IMR-90 (cell line): ENCODE measurements around the gene SEMA4D. TPM values are rescaled to one million over a fixed set of nuclear protein-coding genes. Genes with fewer than 3 reads are reported as not detected.

Experiments used
- ATAC-seq: fragments of 200-7000 bp; cut with Tn5 transposase; 2 replicates; pipeline ENCODE4 v1.9.1; 2020; ENCODE audit warnings: low read depth, mild to moderate bottlenecking, moderate library complexity
- BruUV-seq: library from RNA; stranded (reverse); fragments of 400-500 nt; replicated peaks from 2 replicates; lab custom pipeline; 2021; lab: Mats Ljungman, UMichigan
- CTCF ChIA-PET: fragments of 300-600 bp; formaldehyde crosslinking; extraction: SDS; loops from one replicate; lab custom pipeline; 2021; ENCODE audit warnings: antibody characterized with exemption; lab: Yijun Ruan, JAX
- POLR2A ChIA-PET: fragments of 300-600 bp; sonication (Branson Sonifier 250); formaldehyde crosslinking; loops from one replicate; lab custom pipeline; 2022; ENCODE audit warnings: antibody characterized with exemption; ENCODE audit not compliant: unreplicated experiment; lab: Charles Lee
- DNase-seq: peaks from one replicate; pipeline ENCODE4 v3.0.0; 2013
- H2AFZ ChIP-seq: replicated peaks from 2 replicates; pipeline ENCODE3; 2013; ENCODE audit warnings: low read length, mild to moderate bottlenecking; ENCODE audit not compliant: poor library complexity
- H2AK5ac ChIP-seq: 2 replicates; pipeline ENCODE4 v1.6.1; 2013; ENCODE audit warnings: low read depth, low read length, inconsistent platforms
- H2AK9ac ChIP-seq: replicated peaks from 2 replicates; pipeline ENCODE3; 2013; ENCODE audit warnings: mild to moderate bottlenecking, low read depth, low read length, moderate library complexity; ENCODE audit not compliant: poor library complexity
- H2BK120ac ChIP-seq: 2 replicates; pipeline ENCODE4 v1.6.1; 2013; ENCODE audit warnings: low read depth, low read length, inconsistent platforms
- H2BK15ac ChIP-seq: 3 replicates; pipeline ENCODE4 v1.6.1; 2013; ENCODE audit warnings: low read depth, low read length, inconsistent platforms
- H2BK20ac ChIP-seq: 2 replicates; pipeline ENCODE4 v1.6.1; 2013; ENCODE audit warnings: low read depth, mild to moderate bottlenecking, inconsistent platforms, low read length, moderate library complexity
- H2BK5ac ChIP-seq: 2 replicates; pipeline ENCODE4 v1.6.1; 2013; ENCODE audit warnings: mild to moderate bottlenecking, low read depth, low read length, inconsistent platforms; ENCODE audit not compliant: poor library complexity, severe bottlenecking
- H3K14ac ChIP-seq: replicated peaks from 2 replicates; pipeline ENCODE4 v1.6.1; 2013; ENCODE audit warnings: low read depth, low read length, inconsistent platforms
- H3K18ac ChIP-seq: 2 replicates; pipeline ENCODE4 v1.6.1; 2013; ENCODE audit warnings: low read depth, low read length, control low read depth
- H3K23ac ChIP-seq: 2 replicates; pipeline ENCODE4 v1.6.1; 2013; ENCODE audit warnings: low read depth, low read length, inconsistent platforms
- H3K27ac ChIP-seq: 2 replicates; pipeline ENCODE4 v1.5.1; 2013; ENCODE audit warnings: mild to moderate bottlenecking, control low read depth, low read length; ENCODE audit not compliant: insufficient read depth
- H3K27me3 ChIP-seq: 2 replicates; pipeline ENCODE4 v1.6.1; 2013; ENCODE audit warnings: low read length; ENCODE audit not compliant: control insufficient read depth, insufficient read depth
- H3K36me3 ChIP-seq: 2 replicates; pipeline ENCODE4 v1.6.1; 2013; ENCODE audit warnings: low read length, mixed read lengths; ENCODE audit not compliant: control insufficient read depth, insufficient read depth
- H3K4ac ChIP-seq: 2 replicates; pipeline ENCODE4 v1.6.1; 2013; ENCODE audit warnings: low read depth, low read length, inconsistent platforms
- H3K4me1 ChIP-seq: 2 replicates; pipeline ENCODE4 v1.6.1; 2013; ENCODE audit warnings: low read length, mixed read lengths; ENCODE audit not compliant: control insufficient read depth, insufficient read depth
- H3K4me2 ChIP-seq: 2 replicates; pipeline ENCODE4 v1.6.1; 2013; ENCODE audit warnings: low read depth, mild to moderate bottlenecking, control low read depth, low read length, moderate library complexity
- H3K4me3 ChIP-seq: 2 replicates; pipeline ENCODE4 v1.5.1; 2013; ENCODE audit warnings: low read depth, mild to moderate bottlenecking, control low read depth, low read length, moderate library complexity; ENCODE audit not compliant: insufficient read depth
- H3K56ac ChIP-seq: 2 replicates; pipeline ENCODE4 v1.6.1; 2013; ENCODE audit warnings: low read length, inconsistent platforms; ENCODE audit not compliant: insufficient read depth; ENCODE audit errors: extremely low read depth
- H3K79me1 ChIP-seq, 2 experiments: 2 replicates each; pipeline ENCODE4 v1.6.1; 2013; ENCODE audit warnings: low read length in 2 of 2, inconsistent platforms in 1 of 2, low read depth in 1 of 2
- H3K9ac ChIP-seq: 2 replicates; pipeline ENCODE4 v1.6.1; 2013; ENCODE audit warnings: low read depth, low read length, control low read depth
- H3K9me1 ChIP-seq: 2 replicates; pipeline ENCODE4 v1.6.1; 2013; ENCODE audit warnings: low read length, inconsistent platforms; ENCODE audit not compliant: insufficient read depth
- H3K9me3 ChIP-seq: 2 replicates; pipeline ENCODE4 v1.6.1; 2013; ENCODE audit warnings: low read length; ENCODE audit not compliant: control insufficient read depth, insufficient read depth
- H4K20me1 ChIP-seq: 2 replicates; pipeline ENCODE4 v1.6.1; 2013; ENCODE audit warnings: low read length, inconsistent platforms; ENCODE audit not compliant: insufficient read depth
- H4K5ac ChIP-seq: 2 replicates; pipeline ENCODE4 v1.6.1; 2013; ENCODE audit warnings: mild to moderate bottlenecking, low read depth, low read length, control low read depth
- H4K8ac ChIP-seq, 2 experiments: 2 replicates each; pipeline ENCODE4 v1.6.1; 2013; ENCODE audit warnings: low read depth in 2 of 2, low read length in 2 of 2, control low read depth in 1 of 2, inconsistent platforms in 1 of 2
- H4K91ac ChIP-seq: 2 replicates; pipeline ENCODE4 v1.6.1; 2013; ENCODE audit warnings: low read depth, low read length, inconsistent platforms; ENCODE audit not compliant: insufficient read depth
- BHLHE40 ChIP-seq: fragments of 150-350 bp; IDR thresholded peaks from 2 replicates; pipeline ENCODE4 v1.6.1; 2016; ENCODE audit warnings: mild to moderate bottlenecking, low read depth, low read length
- CEBPB ChIP-seq: IDR thresholded peaks from 2 replicates; pipeline ENCODE4 v1.6.1; 2012; ENCODE audit warnings: low read depth, low read length, improper control_type of control experiment
- CHD1 ChIP-seq: IDR thresholded peaks from 2 replicates; pipeline ENCODE4 v1.6.1; 2012; ENCODE audit warnings: low read depth, low read length, improper control_type of control experiment
- CTCF ChIP-seq: conservative IDR thresholded peaks from 2 replicates; pipeline ENCODE4 v1.5.1; 2012; ENCODE audit warnings: mild to moderate bottlenecking, low read depth, low read length, improper control_type of control experiment
- ELK1 ChIP-seq: fragments of 150-350 bp; IDR thresholded peaks from 2 replicates; pipeline ENCODE4 v1.6.1; 2016; ENCODE audit warnings: low read depth, mild to moderate bottlenecking, low read length, moderate library complexity, borderline replicate concordance
- FOS ChIP-seq: fragments of 150-350 bp; IDR thresholded peaks from 2 replicates; pipeline ENCODE4 v1.6.1; 2016; ENCODE audit warnings: low read depth, low read length
- MAFK ChIP-seq: IDR thresholded peaks from 2 replicates; pipeline ENCODE4 v1.6.1; 2012; ENCODE audit warnings: low read depth, low read length, improper control_type of control experiment
- MAZ ChIP-seq: IDR thresholded peaks from 2 replicates; pipeline ENCODE4 v1.6.1; 2012; ENCODE audit warnings: low read depth, mild to moderate bottlenecking, low read length, improper control_type of control experiment, moderate library complexity, borderline replicate concordance
- MXI1 ChIP-seq: IDR thresholded peaks from 2 replicates; pipeline ENCODE4 v1.6.1; 2012; ENCODE audit warnings: low read depth, mild to moderate bottlenecking, low read length, moderate library complexity, borderline replicate concordance
- NFE2L2 ChIP-seq: fragments of 150-350 bp; IDR thresholded peaks from 2 replicates; pipeline ENCODE4 v1.6.1; 2016; ENCODE audit warnings: low read depth, mild to moderate bottlenecking, low read length
- POLR2A ChIP-seq: IDR thresholded peaks from 2 replicates; pipeline ENCODE4 v1.6.1; 2012; ENCODE audit warnings: mild to moderate bottlenecking, low read depth, low read length
- RAD21 ChIP-seq: IDR thresholded peaks from 2 replicates; pipeline ENCODE4 v1.6.1; 2012; ENCODE audit warnings: low read length, improper control_type of control experiment
- RCOR1 ChIP-seq: IDR thresholded peaks from 2 replicates; pipeline ENCODE4 v1.6.1; 2012; ENCODE audit warnings: mild to moderate bottlenecking, low read length, improper control_type of control experiment; ENCODE audit not compliant: insufficient replicate concordance
- RFX5 ChIP-seq: IDR thresholded peaks from 2 replicates; pipeline ENCODE4 v1.8.0; 2012; ENCODE audit warnings: low read depth, mild to moderate bottlenecking, low read length, moderate library complexity
- SMC3 ChIP-seq: fragments of 150-350 bp; IDR thresholded peaks from 2 replicates; pipeline ENCODE4 v1.6.1; 2016; ENCODE audit warnings: low read depth, mild to moderate bottlenecking, antibody characterized with exemption, low read length, moderate library complexity
- WGBS, 2 experiments: methylation state at CpG; one replicate each; pipeline versions ENCODE4 v1.1.5 to v1.1.7; 2013; ENCODE audit warnings: missing lambda C conversion rate in 2 of 2; ENCODE audit not compliant: insufficient read length in 1 of 2; ENCODE audit errors: extremely low coverage in 2 of 2; 5-methylcytosine and 5-hydroxymethylcytosine counted together
- dilution Hi-C: fragments of 300-500 bp; cut with HindIII; formaldehyde crosslinking; loops from one replicate; pipeline ENCODE4 v1.14.3; 2018; ENCODE audit warnings: low sequenced_read_pairs; ENCODE audit not compliant: unreplicated experiment
- in situ Hi-C: fragments of 300-500 bp; cut with MboI; formaldehyde crosslinking; loops from 3 replicates; pipeline ENCODE4 v1.14.3; 2019; ENCODE audit warnings: low sequenced_read_pairs, inconsistent platforms, mixed read lengths
- intact Hi-C: fragments of 100-400 bp; cut with micrococcal nuclease; formaldehyde crosslinking; loops from 2 replicates; pipeline ENCODE4 v1.10.0; 2022
- polyA plus RNA-seq, 3 experiments: library from polyadenylated mRNA; depleted of rRNA; stranded (reverse); fragments of >200 nt; gene quantifications; 2 replicates each; pipeline ENCODE4 v1.2.3, GENCODE V29; 2012; ENCODE audit warnings: low replicate concordance in 1 of 3
- total RNA-seq: library from RNA; depleted of rRNA; stranded (reverse); fragments of >200 nt; gene quantifications from 2 replicates; pipeline ENCODE4 v1.2.3, GENCODE V29; 2012
- TF ChIP-seq, protein P1 (sequence below): fragments of 150-350 bp; IDR thresholded peaks from 2 replicates; pipeline ENCODE4 v1.6.1; 2017; ENCODE audit warnings: mild to moderate bottlenecking, antibody characterized with exemption, low read length, low read depth

The SEMA4D gene
- total and polyA plus RNA-seq, 2 of the 4 experiments (the other 2 are of a cell fraction): 0.90 to 1.5 TPM

GRCh38 chr9:89528131-89528530, 30.2 kb upstream of the SEMA4D start:
- Histone ChIP-seq H3K18ac (no peak overlapping the region), H3K27ac (no peak overlapping the region), H3K4me1 (peaks cover 4% of the 10 kb centered on the region; the same call in 1 of the 2 replicates), H3K23ac (no peak overlapping the region), H3K27me3 (peaks cover 22% of the 10 kb centered on the region), H4K5ac (no peak overlapping the region), H3K9me1 (no peaks in the 10 kb centered on the region), H2AFZ (no peak overlapping the region), H3K9me3 (peaks cover 3% of the 10 kb centered on the region; the same call in 1 of the 2 replicates), H3K14ac (no peak overlapping the region), H2BK20ac (no peak overlapping the region), H2AK9ac (no peak overlapping the region), H3K4me3 (no peak overlapping the region), H3K4ac (no peak overlapping the region), H3K56ac (no peak overlapping the region), H4K91ac (no peak overlapping the region), H3K4me2 (no peak overlapping the region), H4K8ac (no peak overlapping the region), H3K36me3 (no peaks in the 10 kb centered on the region), H3K9ac (no peak overlapping the region), H2AK5ac (no peak overlapping the region), H2BK15ac (no peak overlapping the region), H3K79me1 (no peaks in the 10 kb centered on the region), H2BK120ac (no peak overlapping the region), H4K20me1 (no peaks in the 10 kb centered on the region), H2BK5ac (no peak overlapping the region)
- dilution Hi-C loops (no loop called here), in situ Hi-C loops (no loop called here), intact Hi-C loops (no loop called here)
- 75% methylated on average over 2 of the region's 5 CpGs; no CpG with 5 or more reads in 1 of the 2 experiments for WGBS, 2 experiments
- DNase-seq (no peak), ATAC-seq (no peak)
- TF ChIP-seq MAFK: no peak
- no peak for TF ChIP-seq NFE2L2
- no peak for TF ChIP-seq CHD1
- TF ChIP-seq RAD21: no peak
- no peak for TF ChIP-seq SMC3
- TF ChIP-seq MAZ: no peak
- TF ChIP-seq, protein P1, sequence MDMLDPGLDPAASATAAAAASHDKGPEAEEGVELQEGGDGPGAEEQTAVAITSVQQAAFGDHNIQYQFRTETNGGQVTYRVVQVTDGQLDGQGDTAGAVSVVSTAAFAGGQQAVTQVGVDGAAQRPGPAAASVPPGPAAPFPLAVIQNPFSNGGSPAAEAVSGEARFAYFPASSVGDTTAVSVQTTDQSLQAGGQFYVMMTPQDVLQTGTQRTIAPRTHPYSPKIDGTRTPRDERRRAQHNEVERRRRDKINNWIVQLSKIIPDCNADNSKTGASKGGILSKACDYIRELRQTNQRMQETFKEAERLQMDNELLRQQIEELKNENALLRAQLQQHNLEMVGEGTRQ: no peak
- TF ChIP-seq RFX5: no peak
- TF ChIP-seq POLR2A: no peak
- TF ChIP-seq CTCF: no peak
- no peak for TF ChIP-seq RCOR1
- no peak for TF ChIP-seq ELK1
- TF ChIP-seq MXI1: no peak
- TF ChIP-seq FOS: no peak
- no peak for TF ChIP-seq BHLHE40
- TF ChIP-seq CEBPB: no peak
- no TSS peak for BruUV-seq
- POLR2A ChIA-PET: no interaction called here
- CTCF ChIA-PET: interaction anchor here (1.3 kb wide), 1 partner anchor 21 kb away, joined by 3 read pairs; no protein-coding TSS in a partner anchor
